ENCODE measurements around the gene RNASE2.

RNASE2 gene

GRCh38 chr14:20997115-20997514, 41.8 kb downstream of the RNASE2 start:
- TF ChIP-seq EZH2phosphoT487 (conservative IDR thresholded peaks at IDR 0.05; ENCODE audit: low read length) (no peak), CTCF (IDR thresholded peaks at IDR 0.05; ENCODE audit: insufficient read depth, low read length, poor library complexity, severe bottlenecking) (no peak)
- no peaks in the 10 kb centered on the region for H3K9me3 ChIP-seq (ENCODE audit: insufficient read depth, low read length)
- peaks cover 19% of the 10 kb centered on the region for H3K36me3 ChIP-seq (ENCODE audit: low read length)
- no peak overlapping the region for H3K27ac ChIP-seq (ENCODE audit: low read depth, low read length)
- no peak overlapping the region for H3K9ac ChIP-seq (ENCODE audit: low read length)
- no peak overlapping the region for H3K4me3 ChIP-seq (ENCODE audit: insufficient read depth, low read length, poor library complexity, severe bottlenecking)
- H3K27me3 ChIP-seq (ENCODE audit: low read length), result no peaks in the 10 kb centered on the region
- no peak overlapping the region for H3K4me2 ChIP-seq (ENCODE audit: low read depth, low read length, poor library complexity, severe bottlenecking)
- no peaks in the 10 kb centered on the region for H3K9me2 ChIP-seq (replicated peaks; ENCODE audit: insufficient read depth, low read length)
- no peaks in the 10 kb centered on the region for H4K20me1 ChIP-seq (ENCODE audit: low read depth, low read length)
- H3K79me2 ChIP-seq (ENCODE audit: insufficient read depth, low read length), result peaks cover 2% of the 10 kb centered on the region; the same call in 1 of the 2 replicates
- no peaks in the 10 kb centered on the region for H3F3A ChIP-seq (ENCODE audit: insufficient read depth)
- H2AFZ ChIP-seq (ENCODE audit: low read depth, low read length, severe bottlenecking), result no peak overlapping the region

GRCh38 chr14:20997564-20997963, 42.3 kb downstream of the RNASE2 start:
- Histone ChIP-seq H3K27me3 (ENCODE audit: low read length) (no peaks in the 10 kb centered on the region), H3K9me2 (replicated peaks; ENCODE audit: insufficient read depth, low read length) (no peaks in the 10 kb centered on the region), H3K79me2 (ENCODE audit: insufficient read depth, low read length) (no peaks in the 10 kb centered on the region), H2AFZ (ENCODE audit: low read depth, low read length, severe bottlenecking) (no peak overlapping the region), H4K20me1 (ENCODE audit: low read depth, low read length) (no peaks in the 10 kb centered on the region), H3K9ac (ENCODE audit: low read length) (no peak overlapping the region), H3K4me3 (ENCODE audit: insufficient read depth, low read length, poor library complexity, severe bottlenecking) (no peak overlapping the region), H3K4me2 (ENCODE audit: low read depth, low read length, poor library complexity, severe bottlenecking) (no peak overlapping the region), H3F3A (ENCODE audit: insufficient read depth) (no peaks in the 10 kb centered on the region), H3K36me3 (ENCODE audit: low read length) (peaks cover 15% of the 10 kb centered on the region), H3K9me3 (ENCODE audit: insufficient read depth, low read length) (no peaks in the 10 kb centered on the region), H3K27ac (ENCODE audit: low read depth, low read length) (no peak overlapping the region)
- TF ChIP-seq CTCF (IDR thresholded peaks at IDR 0.05; ENCODE audit: insufficient read depth, low read length, poor library complexity, severe bottlenecking), result no peak
- TF ChIP-seq EZH2phosphoT487 (conservative IDR thresholded peaks at IDR 0.05; ENCODE audit: low read length), result no peak

- H3K4me3 ChIP-seq (ENCODE audit: insufficient read depth, low read length, poor library complexity, severe bottlenecking), result no peak overlapping the region
- H3K9ac ChIP-seq (ENCODE audit: low read length), result no peak overlapping the region
- no peaks in the 10 kb centered on the region for H3F3A ChIP-seq (ENCODE audit: insufficient read depth)
- no peak overlapping the region for H3K4me2 ChIP-seq (ENCODE audit: low read depth, low read length, poor library complexity, severe bottlenecking)
- H4K20me1 ChIP-seq (ENCODE audit: low read depth, low read length), result no peaks in the 10 kb centered on the region
- H3K9me2 ChIP-seq (replicated peaks; ENCODE audit: insufficient read depth, low read length), result no peaks in the 10 kb centered on the region
- peaks cover 10% of the 10 kb centered on the region for H3K36me3 ChIP-seq (ENCODE audit: low read length)
- no peaks in the 10 kb centered on the region for H3K27me3 ChIP-seq (ENCODE audit: low read length)
- no peaks in the 10 kb centered on the region for H3K9me3 ChIP-seq (ENCODE audit: insufficient read depth, low read length)
- no peak overlapping the region for H2AFZ ChIP-seq (ENCODE audit: low read depth, low read length, severe bottlenecking)
- TF ChIP-seq CTCF (IDR thresholded peaks at IDR 0.05; ENCODE audit: insufficient read depth, low read length, poor library complexity, severe bottlenecking) (no peak), EZH2phosphoT487 (conservative IDR thresholded peaks at IDR 0.05; ENCODE audit: low read length) (no peak)
- H3K27ac ChIP-seq (ENCODE audit: low read depth, low read length), result no peak overlapping the region
- H3K79me2 ChIP-seq (ENCODE audit: insufficient read depth, low read length), result no peaks in the 10 kb centered on the region
Measured at GRCh38 chr14:20998139-20998538, 42.9 kb downstream of the RNASE2 start.

Measured in SU-DHL-6 (cell line).